ENCODE measurements around the gene HSPBP1.

HSPBP1 gene

GRCh38 chr19:55311797-55312196 is 31.9 kb upstream of the HSPBP1 start:
- TF ChIP-seq CTCF (IDR thresholded peaks at IDR 0.05; ENCODE audit: low read depth, low read length, missing control alignments): no peak
- H3K4me3 ChIP-seq (replicated peaks; ENCODE audit: low read depth, low read length): no peak overlapping the region
- DNase-seq (ENCODE audit: extremely low read depth, low read depth): no peak

- TF ChIP-seq CTCF (IDR thresholded peaks at IDR 0.05; ENCODE audit: low read depth, low read length, missing control alignments): no peak
- no peak overlapping the region for H3K4me3 ChIP-seq (replicated peaks; ENCODE audit: low read depth, low read length)
- DNase-seq (ENCODE audit: extremely low read depth, low read depth): no peak
These were observed 31.5 kb upstream of the HSPBP1 start for GRCh38 chr19:55311397-55311796.

GRCh38 chr19:55310498-55310897 is 30.6 kb upstream of the HSPBP1 start:
- DNase-seq (ENCODE audit: extremely low read depth, low read depth): no peak
- TF ChIP-seq CTCF (IDR thresholded peaks at IDR 0.05; ENCODE audit: low read depth, low read length, missing control alignments): no peak

GRCh38 chr19:55309448-55309847 is 29.5 kb upstream of the HSPBP1 start:
- H3K4me3 ChIP-seq (replicated peaks; ENCODE audit: low read depth, low read length): no peak overlapping the region
- no peak for TF ChIP-seq CTCF (IDR thresholded peaks at IDR 0.05; ENCODE audit: low read depth, low read length, missing control alignments)
- no peak for DNase-seq (ENCODE audit: extremely low read depth, low read depth)

More at GRCh38 chr19:55310498-55310897, 30.6 kb upstream of the HSPBP1 start:
- no peak overlapping the region for H3K4me3 ChIP-seq (replicated peaks; ENCODE audit: low read depth, low read length)

GRCh38 chr19:55308281-55308680 is 28.4 kb upstream of the HSPBP1 start:
- TF ChIP-seq CTCF (IDR thresholded peaks at IDR 0.05; ENCODE audit: low read depth, low read length, missing control alignments): no peak
- no peak for DNase-seq (ENCODE audit: extremely low read depth, low read depth)
- H3K4me3 ChIP-seq (replicated peaks; ENCODE audit: low read depth, low read length): no peak overlapping the region

GRCh38 chr19:55306712-55307111 is 26.8 kb upstream of the HSPBP1 start:
- DNase-seq (ENCODE audit: extremely low read depth, low read depth): no peak
- TF ChIP-seq CTCF (IDR thresholded peaks at IDR 0.05; ENCODE audit: low read depth, low read length, missing control alignments): no peak
- no peak overlapping the region for H3K4me3 ChIP-seq (replicated peaks; ENCODE audit: low read depth, low read length)

- no peak overlapping the region for H3K4me3 ChIP-seq (replicated peaks; ENCODE audit: low read depth, low read length)
- no peak for DNase-seq (ENCODE audit: extremely low read depth, low read depth)
- no peak for TF ChIP-seq CTCF (IDR thresholded peaks at IDR 0.05; ENCODE audit: low read depth, low read length, missing control alignments)
These were observed 26.2 kb upstream of the HSPBP1 start for GRCh38 chr19:55305983-55306562.

Measured in HFF-Myc (cell line).